Erythroblast (primary cell): ENCODE results near the gene PPM1G.

Experiments used
- DNase-seq, 2 experiments: peaks; one replicate each; lab custom pipeline; 2025; lab: John Stamatoyannopoulos, UW
- GATA1 ChIP-seq: IDR thresholded peaks from 2 replicates; pipeline ENCODE4 v1.6.1; 2011; ENCODE audit warnings: low read depth, mild to moderate bottlenecking, control low read depth, low read length, moderate library complexity
- POLR2A ChIP-seq: IDR thresholded peaks from 2 replicates; pipeline ENCODE4 v1.6.1; 2011; ENCODE audit warnings: mild to moderate bottlenecking, low read length

PPM1G gene

DNA sequence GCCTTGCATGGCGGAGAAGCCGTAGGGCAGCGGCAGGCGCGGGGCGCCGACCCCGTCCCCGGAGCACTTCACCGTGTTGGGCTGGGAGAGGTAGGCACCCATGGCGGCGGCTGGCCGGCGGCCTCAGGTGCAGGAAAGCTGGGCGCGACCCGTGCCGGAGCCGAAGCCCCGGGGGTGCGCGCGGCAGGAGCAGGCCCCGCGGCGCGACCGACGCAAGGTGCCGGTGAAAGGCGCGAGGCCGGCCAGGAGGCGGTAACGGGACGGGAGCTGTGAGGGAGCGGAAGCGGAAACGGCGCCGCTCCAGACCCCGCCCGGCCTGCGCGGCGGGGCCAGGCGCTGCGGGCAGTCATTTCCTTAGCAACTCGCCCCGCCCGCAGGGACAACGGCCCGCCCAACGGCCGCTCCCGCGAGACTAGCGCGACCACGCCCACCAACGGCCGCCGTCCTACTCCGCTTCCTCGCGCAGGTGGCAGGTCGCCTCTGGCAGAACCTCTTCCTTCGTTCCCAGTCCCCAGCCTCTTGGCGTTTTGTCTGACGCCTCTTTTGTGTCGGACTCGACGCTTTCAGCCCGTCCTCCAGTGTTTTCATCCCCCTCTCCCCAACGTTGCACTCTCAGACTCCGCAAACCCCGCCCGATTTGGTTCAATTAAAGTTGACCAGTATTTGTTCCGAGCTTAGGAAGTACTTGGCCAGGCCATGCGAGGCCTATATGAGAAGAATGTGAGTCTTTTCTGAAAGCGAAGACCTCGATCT, at the start of gene PPM1G:
Gene PPM1G (minus strand): TSS at position 271 of the 753 bp plus-strand sequence. CDS start 169 bp downstream, at position 102.
- peak; percentile 97 to 98 for DNase-seq
- peak; percentile 91 for TF ChIP-seq POLR2A
- TF ChIP-seq GATA1 = no peak

DNA sequence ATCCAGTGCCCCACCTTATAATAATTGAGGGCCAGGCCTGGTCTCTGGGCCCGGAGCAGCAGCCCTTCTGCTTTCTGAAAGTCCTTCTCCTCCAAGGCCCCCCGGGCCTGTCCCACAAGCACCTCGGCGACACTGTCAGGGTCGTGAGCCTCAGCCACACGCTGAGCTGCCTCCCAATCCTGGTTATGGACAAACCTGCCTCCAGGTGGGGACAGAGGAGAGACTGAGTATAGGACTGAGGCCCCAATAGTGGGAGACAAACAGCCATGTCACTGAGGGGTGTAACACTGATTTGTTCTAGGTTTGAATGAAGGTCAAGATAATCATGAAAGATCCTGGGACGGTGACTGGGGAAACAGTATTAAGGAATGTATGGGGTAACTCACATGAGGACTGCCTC, 44.6 kb upstream of the PPM1G start:
- DNase-seq = no peak
- TF ChIP-seq GATA1 = no peak

- no peak for DNase-seq
- no peak for TF ChIP-seq GATA1
- no peak for TF ChIP-seq POLR2A
These were observed 41.7 kb upstream of the PPM1G start for GRCh38 chr2:27451095-27451494.

GRCh38 chr2:27448381-27448780, 39.0 kb upstream of the PPM1G start:
- TF ChIP-seq POLR2A (no peak), GATA1 (no peak)
- DNase-seq = no peak

DNA sequence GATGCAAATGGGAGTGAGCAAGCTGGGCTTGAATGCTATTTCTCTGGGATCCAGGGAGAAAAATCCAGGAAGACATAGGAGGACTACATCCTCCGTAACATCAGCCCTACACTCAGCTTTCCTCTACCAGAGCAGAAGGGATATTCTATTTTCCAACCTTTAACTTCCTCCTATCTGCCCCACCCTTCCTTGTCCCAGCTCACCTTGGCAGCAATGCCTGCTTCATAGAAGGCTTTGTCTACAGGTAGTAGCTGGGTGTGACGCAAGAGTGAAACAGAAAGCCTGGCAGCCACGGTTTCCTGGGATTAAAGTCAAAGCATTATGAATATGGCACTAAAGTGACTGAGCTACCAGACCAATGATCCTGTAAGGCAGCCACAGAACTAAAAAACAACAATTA, 36.7 kb upstream of the PPM1G start:
- no peak for TF ChIP-seq POLR2A
- no peak for TF ChIP-seq GATA1
- no peak for DNase-seq

DNA sequence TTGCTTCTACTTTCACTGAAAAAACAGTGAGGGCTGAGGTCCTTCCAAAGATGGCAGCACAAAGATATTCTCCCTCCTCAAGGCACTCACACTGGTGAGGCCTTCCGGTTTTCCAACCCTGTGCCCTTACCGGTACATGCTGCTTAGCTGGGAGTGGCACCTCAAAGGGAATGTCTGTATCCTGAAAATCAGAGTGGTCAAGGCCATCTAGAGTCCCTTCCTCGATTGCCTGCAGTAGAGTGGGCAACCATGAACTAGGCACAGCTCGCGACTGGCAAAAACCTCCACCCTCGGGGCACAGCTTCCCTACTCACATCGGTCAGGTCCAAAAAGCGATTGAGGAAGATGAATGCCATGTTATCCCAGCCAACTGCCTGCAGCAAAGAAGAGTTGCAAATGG, 36.2 kb upstream of the PPM1G start:
- no peak for DNase-seq
- no peak for TF ChIP-seq GATA1
- TF ChIP-seq POLR2A = no peak

GRCh38 chr2:27445155-27445554, 35.8 kb upstream of the PPM1G start:
- TF ChIP-seq POLR2A = no peak
- TF ChIP-seq GATA1 = no peak
- DNase-seq = no peak

DNA sequence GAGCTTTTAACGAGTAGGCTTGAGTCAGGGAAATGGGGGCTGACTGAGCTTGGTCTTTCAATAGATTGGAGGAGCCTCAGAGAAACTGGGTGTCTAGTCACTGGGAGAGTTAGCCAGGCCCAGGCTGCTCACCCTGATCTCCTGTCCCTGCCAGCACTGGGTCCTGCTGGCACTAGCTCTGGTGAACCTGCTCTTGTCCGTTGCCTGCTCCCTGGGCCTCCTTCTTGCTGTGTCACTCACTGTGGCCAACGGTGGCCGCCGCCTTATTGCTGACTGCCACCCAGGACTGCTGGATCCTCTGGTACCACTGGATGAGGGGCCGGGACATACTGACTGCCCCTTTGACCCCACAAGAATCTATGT, 33.5 kb upstream of the PPM1G start:
- DNase-seq = peak; percentile 51 to 60
- TF ChIP-seq POLR2A (no peak), GATA1 (no peak)

DNA sequence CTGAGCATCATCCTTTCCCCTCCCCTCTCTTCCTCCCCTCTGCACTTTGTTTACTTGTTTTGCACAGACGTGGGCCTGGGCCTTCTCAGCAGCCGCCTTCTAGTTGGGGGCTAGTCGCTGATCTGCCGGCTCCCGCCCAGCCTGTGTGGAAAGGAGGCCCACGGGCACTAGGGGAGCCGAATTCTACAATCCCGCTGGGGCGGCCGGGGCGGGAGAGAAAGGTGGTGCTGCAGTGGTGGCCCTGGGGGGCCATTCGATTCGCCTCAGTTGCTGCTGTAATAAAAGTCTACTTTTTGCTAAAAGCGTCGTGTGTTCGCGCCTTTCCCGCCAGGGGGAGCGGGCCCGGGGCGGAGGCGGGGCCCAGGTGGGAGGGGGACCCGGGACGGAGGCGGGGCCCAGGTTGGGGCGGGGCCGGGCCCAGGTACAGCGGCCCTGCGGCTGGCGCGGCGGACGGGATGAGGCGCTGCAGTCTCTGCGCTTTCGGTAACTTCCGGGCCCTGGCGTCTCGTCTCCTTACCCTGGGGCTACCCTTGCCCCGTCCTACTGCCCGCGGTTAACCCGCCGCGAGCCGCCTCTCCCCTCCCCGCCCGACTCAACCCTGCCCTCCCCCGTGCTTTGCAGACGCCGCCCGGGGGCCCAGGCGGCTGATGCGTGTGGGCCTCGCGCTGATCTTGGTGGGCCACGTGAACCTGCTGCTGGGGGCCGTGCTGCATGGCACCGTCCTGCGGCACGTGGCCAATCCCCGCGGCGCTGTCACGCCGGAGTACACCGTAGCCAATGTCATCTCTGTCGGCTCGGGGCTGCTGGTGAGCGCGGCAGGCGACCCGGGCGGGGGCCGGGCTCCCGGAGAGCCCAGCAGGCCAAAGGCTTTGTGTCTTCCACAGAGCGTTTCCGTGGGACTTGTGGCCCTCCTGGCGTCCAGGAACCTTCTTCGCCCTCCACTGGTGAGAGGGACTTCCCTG, 32.8 kb upstream of the PPM1G start, which contains the start of gene KRTCAP3:
Gene KRTCAP3 (plus strand): TSS at position 424 of the 962 bp plus-strand sequence. CDS start 32 bp downstream, at position 456.
- no peak for TF ChIP-seq POLR2A
- no peak for TF ChIP-seq GATA1
- peak; percentile 55 to 66 for DNase-seq

DNA sequence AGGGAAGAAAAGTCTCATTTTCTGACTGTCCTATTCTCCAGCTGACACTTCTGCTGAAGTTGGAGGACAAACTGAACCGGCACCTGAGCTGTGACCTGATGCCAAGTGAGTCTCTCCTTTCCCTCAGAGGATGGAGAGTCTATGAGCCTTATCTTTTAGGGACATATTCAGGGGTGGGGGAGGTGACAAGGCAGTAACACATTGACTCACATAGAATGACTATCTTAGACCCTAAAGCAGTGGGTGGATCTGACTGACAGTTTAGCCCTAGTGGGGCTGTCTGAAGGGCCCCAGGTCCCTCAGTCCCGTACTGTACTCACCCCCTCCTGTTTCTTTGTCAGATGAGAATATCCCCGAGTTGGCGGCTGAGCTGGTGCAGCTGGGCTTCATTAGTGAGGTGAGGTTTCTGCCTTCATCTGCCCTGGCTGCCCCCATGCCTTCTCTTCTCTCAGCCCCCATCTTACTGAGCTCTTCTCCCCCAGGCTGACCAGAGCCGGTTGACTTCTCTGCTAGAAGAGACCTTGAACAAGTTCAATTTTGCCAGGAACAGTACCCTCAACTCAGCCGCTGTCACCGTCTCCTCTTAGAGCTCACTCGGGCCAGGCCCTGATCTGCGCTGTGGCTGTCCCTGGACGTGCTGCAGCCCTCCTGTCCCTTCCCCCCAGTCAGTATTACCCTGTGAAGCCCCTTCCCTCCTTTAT, 32.0 kb upstream of the PPM1G start:
- peak; percentile 94 to 97 for DNase-seq
- TF ChIP-seq POLR2A (peak; percentile 74), GATA1 (peak; percentile 48)

GRCh38 chr2:27435628-27436027, 26.2 kb upstream of the PPM1G start:
- DNase-seq = no peak
- no peak for TF ChIP-seq GATA1
- no peak for TF ChIP-seq POLR2A

- peak; percentile 44 to 82 for DNase-seq
- TF ChIP-seq POLR2A (no peak), GATA1 (no peak)
These were observed 22.0 kb upstream of the PPM1G start for GRCh38 chr2:27431395-27431794.

GRCh38 chr2:27428978-27429541, 19.7 kb upstream of the PPM1G start:
- DNase-seq = peak; percentile 91 to 93
- no peak for TF ChIP-seq GATA1
- TF ChIP-seq POLR2A = no peak

- DNase-seq = peak; percentile 94 to 97
- TF ChIP-seq GATA1 (no peak), POLR2A (peak; percentile 94)
These were observed 19.0 kb upstream of the PPM1G start, which contains the start of gene NRBP1 for GRCh38 chr2:27428213-27428977. NRBP1 (plus strand) TSS chr2:27428631; CDS start chr2:27433274, 4,643 bp downstream.
